ENCODE data around the gene PEX12. TPM values are rescaled to one million over a fixed set of nuclear protein-coding genes. Genes with fewer than 3 reads are reported as not detected.

PEX12 gene
- polyA plus RNA-seq, 1 donor (not counting 4 experiments of a cell fraction or from before 2014, with no cell fraction given), result 6.4 TPM

GRCh38 chr17:35621768-35622167, 43.4 kb upstream of the PEX12 start:
- Histone ChIP-seq H3K4me1 (ENCODE audit: control insufficient read depth, extremely low read depth, insufficient read depth, low read length) (no peaks in the 10 kb centered on the region), H3K4me3 (ENCODE audit: control insufficient read depth in 2 of 3, extremely low read depth in 1 of 3, insufficient read depth in 2 of 3, low read depth in 1 of 3, low read length in 3 of 3) (no peak overlapping the region), H3K36me3 (ENCODE audit: control insufficient read depth in 2 of 2, extremely low read depth in 1 of 2, insufficient read depth in 2 of 2, low read length in 2 of 2) (peaks cover 9 to 11% of the 10 kb centered on the region in 2 experiments), H3K9me1 (ENCODE audit: control insufficient read depth, extremely low read depth, insufficient read depth, low read length) (no peaks in the 10 kb centered on the region), H3K79me2 (ENCODE audit: control insufficient read depth, insufficient read depth, low read length) (peaks cover 6% of the 10 kb centered on the region), H2AFZ (ENCODE audit: control insufficient read depth, low read length) (no peak overlapping the region), H3K9me3 (ENCODE audit: control insufficient read depth, low read depth, low read length) (no peaks in the 10 kb centered on the region), H3K9ac (ENCODE audit: control insufficient read depth, extremely low read depth, insufficient read depth, low read length) (no peak overlapping the region), H3K27ac (ENCODE audit: control insufficient read depth, insufficient read depth, low read length) (no peak overlapping the region), H4K20me1 (ENCODE audit: control insufficient read depth, extremely low read depth, insufficient read depth, low read length) (no peaks in the 10 kb centered on the region), H3K4me2 (ENCODE audit: control insufficient read depth, extremely low read depth, insufficient read depth, low read depth, low read length) (no peak overlapping the region), H3K27me3 (ENCODE audit: control insufficient read depth, extremely low read depth, insufficient read depth, low read length) (no peaks in the 10 kb centered on the region)
- FAIRE-seq, result no peak
- DNase-seq (ENCODE audit: low read depth, low spot score), result no peak
- TF ChIP-seq, protein P1, sequence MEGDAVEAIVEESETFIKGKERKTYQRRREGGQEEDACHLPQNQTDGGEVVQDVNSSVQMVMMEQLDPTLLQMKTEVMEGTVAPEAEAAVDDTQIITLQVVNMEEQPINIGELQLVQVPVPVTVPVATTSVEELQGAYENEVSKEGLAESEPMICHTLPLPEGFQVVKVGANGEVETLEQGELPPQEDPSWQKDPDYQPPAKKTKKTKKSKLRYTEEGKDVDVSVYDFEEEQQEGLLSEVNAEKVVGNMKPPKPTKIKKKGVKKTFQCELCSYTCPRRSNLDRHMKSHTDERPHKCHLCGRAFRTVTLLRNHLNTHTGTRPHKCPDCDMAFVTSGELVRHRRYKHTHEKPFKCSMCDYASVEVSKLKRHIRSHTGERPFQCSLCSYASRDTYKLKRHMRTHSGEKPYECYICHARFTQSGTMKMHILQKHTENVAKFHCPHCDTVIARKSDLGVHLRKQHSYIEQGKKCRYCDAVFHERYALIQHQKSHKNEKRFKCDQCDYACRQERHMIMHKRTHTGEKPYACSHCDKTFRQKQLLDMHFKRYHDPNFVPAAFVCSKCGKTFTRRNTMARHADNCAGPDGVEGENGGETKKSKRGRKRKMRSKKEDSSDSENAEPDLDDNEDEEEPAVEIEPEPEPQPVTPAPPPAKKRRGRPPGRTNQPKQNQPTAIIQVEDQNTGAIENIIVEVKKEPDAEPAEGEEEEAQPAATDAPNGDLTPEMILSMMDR (optimal IDR thresholded peaks at IDR 0.05 in 1 of 3, IDR thresholded peaks at IDR 0.05 in 1 of 3, conservative IDR thresholded peaks at IDR 0.05 in 1 of 3; ENCODE audit: extremely low read depth in 1 of 3, insufficient read depth in 2 of 3, low read length in 3 of 3), result no peak
- TF ChIP-seq EZH2 (IDR thresholded peaks at IDR 0.05; ENCODE audit: low read length), result no peak
- dilution Hi-C loops (cut with MboI; ENCODE audit: extremely low pct_ligation_motif_present, low sequenced_read_pairs), result no loop called here

DNA sequence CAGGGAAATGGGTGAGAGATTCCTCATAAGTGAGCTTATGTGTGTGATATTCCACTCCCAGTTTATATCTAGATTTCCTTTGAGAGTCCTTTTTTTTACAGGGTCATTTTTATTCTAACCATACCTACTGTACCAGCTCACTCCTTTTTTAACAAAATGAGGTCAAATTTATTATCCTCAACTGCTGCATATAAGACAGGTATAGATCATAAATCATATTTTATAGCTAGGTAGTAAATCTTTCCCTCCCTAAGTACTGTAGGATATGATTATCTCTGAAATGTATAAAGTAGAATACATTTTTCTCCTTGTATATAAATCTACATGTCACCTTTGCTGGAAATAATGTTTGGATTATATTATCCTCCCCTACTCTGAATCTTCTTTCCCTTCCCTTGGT, 40.3 kb upstream of the PEX12 start:
- no peaks in the 10 kb centered on the region for H3K9me3 ChIP-seq (ENCODE audit: control insufficient read depth, low read depth, low read length)
- H3K4me3 ChIP-seq (ENCODE audit: control insufficient read depth in 2 of 3, extremely low read depth in 1 of 3, insufficient read depth in 2 of 3, low read depth in 1 of 3, low read length in 3 of 3), result no peak overlapping the region
- dilution Hi-C loops (cut with MboI; ENCODE audit: extremely low pct_ligation_motif_present, low sequenced_read_pairs), result no loop called here
- H4K20me1 ChIP-seq (ENCODE audit: control insufficient read depth, extremely low read depth, insufficient read depth, low read length), result no peaks in the 10 kb centered on the region
- peaks cover 9 to 10% of the 10 kb centered on the region in 2 experiments for H3K36me3 ChIP-seq (ENCODE audit: control insufficient read depth in 2 of 2, extremely low read depth in 1 of 2, insufficient read depth in 2 of 2, low read length in 2 of 2)
- H3K4me2 ChIP-seq (ENCODE audit: control insufficient read depth, extremely low read depth, insufficient read depth, low read depth, low read length), result no peak overlapping the region
- no peak overlapping the region for H3K9ac ChIP-seq (ENCODE audit: control insufficient read depth, extremely low read depth, insufficient read depth, low read length)
- H2AFZ ChIP-seq (ENCODE audit: control insufficient read depth, low read length), result no peak overlapping the region
- no peaks in the 10 kb centered on the region for H3K27me3 ChIP-seq (ENCODE audit: control insufficient read depth, extremely low read depth, insufficient read depth, low read length)
- TF ChIP-seq EZH2 (IDR thresholded peaks at IDR 0.05; ENCODE audit: low read length), result no peak
- TF ChIP-seq, protein P1 (optimal IDR thresholded peaks at IDR 0.05 in 1 of 3, IDR thresholded peaks at IDR 0.05 in 1 of 3, conservative IDR thresholded peaks at IDR 0.05 in 1 of 3; ENCODE audit: extremely low read depth in 1 of 3, insufficient read depth in 2 of 3, low read length in 3 of 3), result no peak
- H3K9me1 ChIP-seq (ENCODE audit: control insufficient read depth, extremely low read depth, insufficient read depth, low read length), result no peaks in the 10 kb centered on the region
- peaks cover 14% of the 10 kb centered on the region for H3K79me2 ChIP-seq (ENCODE audit: control insufficient read depth, insufficient read depth, low read length)
- DNase-seq (ENCODE audit: low read depth, low spot score) (no peak), FAIRE-seq (no peak)
- H3K4me1 ChIP-seq (ENCODE audit: control insufficient read depth, extremely low read depth, insufficient read depth, low read length), result no peaks in the 10 kb centered on the region
- no peak overlapping the region for H3K27ac ChIP-seq (ENCODE audit: control insufficient read depth, insufficient read depth, low read length)
